CD4-positive, alpha-beta T cell treated with Interleukin-4 for 1 hour (primary cell): Measurements from ENCODE around the gene HS3ST6.
"Not testable (repeated sequence)": the region's sequence is repeated elsewhere in the genome, so short reads cannot be mapped to it uniquely, and the experiment has no call there.

ENCODE experiments used
- DNase-seq, 2 donors: peaks; one replicate each; pipeline ENCODE4 v3.0.0-alpha.2; 2020 to 2022

Gene HS3ST6

DNA sequence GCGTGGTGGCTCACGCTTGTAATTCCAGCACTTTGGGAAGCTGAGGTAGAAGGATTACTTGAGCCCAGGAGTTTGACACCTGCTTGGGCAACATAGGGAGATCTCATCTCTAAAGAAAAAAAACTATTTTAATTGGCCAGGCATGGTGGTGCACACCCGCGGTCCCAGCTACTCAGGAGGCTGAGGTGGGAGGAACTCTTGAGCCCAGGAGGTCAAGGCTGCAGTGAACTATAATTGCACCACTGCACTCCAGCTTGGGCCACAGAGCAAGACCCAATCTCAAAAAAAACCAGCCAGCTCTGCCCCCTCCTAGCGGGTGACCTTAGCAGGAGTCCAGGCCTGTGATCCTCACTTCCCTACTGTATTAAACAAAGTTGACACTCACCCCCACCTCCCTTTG lies 5.9 kb upstream of the HS3ST6 start:
- DNase-seq: no peak

DNA sequence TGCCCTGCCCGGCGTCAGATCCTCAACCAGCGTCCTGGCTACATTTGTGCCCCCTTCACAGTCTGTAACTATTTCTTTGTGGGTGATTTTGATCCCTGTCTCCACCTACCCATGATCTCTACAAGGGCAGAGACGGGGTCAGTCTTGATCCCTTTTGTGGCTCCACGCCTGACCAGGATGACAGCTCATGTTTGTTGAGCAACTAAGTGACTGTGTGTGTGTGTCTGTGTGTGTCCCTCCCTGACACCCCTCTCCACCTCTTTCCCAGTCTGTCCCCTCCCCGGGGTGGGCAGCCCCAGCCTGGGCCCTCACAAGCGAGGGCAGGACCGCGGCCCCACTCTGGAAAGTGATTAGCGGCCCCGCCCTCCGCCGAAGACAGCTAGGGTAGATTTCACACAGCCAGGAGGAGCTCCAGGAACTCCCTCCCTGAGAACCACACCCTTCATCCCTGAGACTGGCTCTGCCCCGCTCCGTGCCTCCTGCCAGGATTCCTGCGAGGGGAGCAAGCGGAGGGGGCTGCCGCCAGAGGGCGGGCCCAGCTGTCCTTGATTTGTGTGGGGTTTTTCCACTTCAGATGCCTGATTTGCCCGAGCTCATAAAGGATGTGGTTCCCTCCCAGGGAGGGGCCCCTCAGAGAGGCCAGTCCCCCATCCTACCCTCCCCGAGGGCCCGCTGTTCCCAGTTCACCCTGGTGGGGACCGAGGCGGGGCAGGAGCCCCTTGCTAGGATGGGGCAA lies 5.3 kb upstream of the HS3ST6 start:
- no peak for DNase-seq

DNA sequence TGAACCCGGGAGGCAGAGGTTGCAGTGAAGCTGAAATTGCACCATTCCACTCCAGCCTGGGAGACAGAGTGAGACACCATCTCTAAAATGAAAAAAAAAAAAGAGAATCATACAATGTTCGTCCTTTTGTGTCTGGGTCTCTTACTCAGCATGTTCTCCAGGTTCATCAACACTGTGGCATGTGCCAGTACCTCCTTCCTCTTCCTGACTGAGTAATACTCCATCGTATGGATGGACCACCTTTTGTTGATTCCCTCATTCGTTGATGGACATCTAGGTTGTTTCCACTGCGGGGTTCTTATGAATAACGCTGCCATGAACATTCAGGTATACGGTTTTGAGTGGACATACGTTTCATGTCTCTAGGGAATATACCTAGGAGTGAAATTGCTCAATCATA lies 4.1 kb upstream of the HS3ST6 start:
- no peak for DNase-seq

DNA sequence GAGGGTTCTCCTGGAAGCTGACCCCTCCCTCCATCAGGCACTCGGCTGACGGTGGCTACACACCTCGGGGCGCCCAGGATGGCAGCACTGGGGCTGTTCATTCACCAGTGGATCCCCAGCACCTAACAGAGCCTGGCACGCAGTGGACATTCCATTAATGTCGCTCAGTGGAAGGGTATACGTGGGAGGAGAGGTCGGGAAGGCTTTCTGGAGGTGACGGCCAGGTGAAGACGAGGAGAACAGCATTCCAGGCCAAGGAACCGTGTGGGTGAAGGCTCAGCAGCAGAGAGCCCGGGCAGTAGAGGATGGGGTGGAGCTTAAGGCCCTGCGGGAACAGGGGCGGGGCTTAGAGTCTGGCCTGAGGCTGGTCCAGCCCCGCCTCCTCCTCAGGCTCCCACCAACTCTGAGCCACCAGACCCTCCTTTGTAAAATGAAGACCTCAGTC lies 2.5 kb upstream of the HS3ST6 start:
- no peak for DNase-seq

DNA sequence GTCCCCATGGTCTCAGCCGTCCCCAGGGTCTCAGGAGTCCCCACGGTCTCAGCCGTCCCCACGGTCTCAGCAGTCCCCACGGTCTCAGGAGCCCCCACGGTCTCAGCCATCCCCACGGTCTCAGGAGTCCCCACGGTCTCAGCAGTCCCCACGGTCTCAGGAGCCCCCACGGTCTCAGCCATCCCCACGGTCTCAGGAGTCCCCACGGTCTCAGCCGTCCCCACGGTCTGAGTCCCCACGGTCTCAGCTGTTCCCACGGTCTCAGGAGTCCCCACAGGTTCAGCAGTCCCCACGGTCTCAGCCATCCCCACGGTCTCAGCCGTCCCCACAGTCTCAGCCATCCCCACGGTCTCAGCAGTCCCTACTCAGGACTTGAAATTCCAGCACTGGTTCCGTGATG lies 1.9 kb upstream of the HS3ST6 start:
- DNase-seq: not testable (repeated sequence)

DNA sequence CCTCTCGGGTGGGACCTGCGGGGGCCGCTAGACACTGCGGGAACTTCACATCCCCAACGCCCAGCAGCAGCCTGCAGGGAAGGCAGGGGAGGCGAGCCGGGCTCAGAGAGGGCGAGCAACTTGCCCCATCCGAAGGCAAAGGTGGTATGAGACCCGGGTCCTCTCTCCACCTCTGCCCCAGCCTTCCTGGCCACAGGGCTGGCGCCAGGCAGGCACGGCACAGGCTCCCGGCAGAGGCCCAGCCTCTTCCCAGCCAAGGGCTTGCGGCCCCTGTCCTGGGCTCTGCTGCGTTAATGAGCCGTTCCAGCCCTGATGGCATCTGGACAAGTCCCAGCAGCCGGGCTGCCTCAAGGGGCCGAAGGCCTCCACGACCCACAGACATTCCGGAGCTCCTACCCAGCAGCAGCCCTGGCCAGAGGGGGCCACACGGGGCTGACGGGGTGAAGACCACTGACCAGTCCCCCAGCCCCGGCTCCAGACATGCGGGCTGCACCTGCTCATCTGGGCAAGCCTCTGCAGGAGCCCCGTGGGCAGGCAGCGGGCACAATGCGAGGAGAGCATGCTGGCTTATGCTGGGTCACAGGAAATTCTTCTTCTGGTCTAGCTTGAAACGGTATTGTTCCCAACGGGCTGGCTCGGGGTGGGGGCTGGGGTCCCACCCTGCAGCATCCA lies 1.2 kb upstream of the HS3ST6 start:
- no peak for DNase-seq

DNA sequence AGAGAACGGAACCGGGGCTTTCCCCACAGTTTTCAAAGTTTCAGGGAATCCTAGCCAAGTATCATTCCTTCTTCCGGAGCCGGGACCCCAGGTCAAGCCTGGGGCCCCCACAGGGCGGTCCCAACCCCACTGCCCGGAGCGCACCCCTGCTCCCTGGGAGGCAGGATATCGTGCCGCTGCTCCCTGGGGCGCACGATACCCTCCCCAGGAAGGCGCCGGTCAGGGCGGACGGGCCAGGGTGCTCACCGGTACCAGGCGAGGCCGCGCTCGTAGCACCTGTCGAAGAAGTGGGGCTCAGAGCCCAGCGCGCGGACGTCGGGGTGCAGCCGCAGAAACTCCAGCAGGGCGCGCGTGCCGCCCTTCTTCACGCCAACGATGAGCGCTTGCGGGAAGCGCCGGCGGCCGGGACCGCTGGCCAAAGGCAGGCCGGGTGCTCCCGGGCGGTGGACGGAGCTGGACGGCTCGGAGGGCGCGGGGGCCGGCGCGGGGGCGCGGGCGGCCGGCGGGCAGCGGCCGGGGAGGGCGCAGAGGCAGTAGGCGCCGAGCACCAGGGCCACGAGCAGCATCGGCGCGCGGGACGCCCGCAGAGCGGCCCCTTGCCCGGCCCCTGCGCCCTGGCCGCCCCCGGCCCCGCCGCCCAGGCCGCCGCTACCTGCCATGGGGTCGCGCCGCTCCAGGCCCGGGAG lies 407 bp downstream of the HS3ST6 start:
- DNase-seq: no peak

DNA sequence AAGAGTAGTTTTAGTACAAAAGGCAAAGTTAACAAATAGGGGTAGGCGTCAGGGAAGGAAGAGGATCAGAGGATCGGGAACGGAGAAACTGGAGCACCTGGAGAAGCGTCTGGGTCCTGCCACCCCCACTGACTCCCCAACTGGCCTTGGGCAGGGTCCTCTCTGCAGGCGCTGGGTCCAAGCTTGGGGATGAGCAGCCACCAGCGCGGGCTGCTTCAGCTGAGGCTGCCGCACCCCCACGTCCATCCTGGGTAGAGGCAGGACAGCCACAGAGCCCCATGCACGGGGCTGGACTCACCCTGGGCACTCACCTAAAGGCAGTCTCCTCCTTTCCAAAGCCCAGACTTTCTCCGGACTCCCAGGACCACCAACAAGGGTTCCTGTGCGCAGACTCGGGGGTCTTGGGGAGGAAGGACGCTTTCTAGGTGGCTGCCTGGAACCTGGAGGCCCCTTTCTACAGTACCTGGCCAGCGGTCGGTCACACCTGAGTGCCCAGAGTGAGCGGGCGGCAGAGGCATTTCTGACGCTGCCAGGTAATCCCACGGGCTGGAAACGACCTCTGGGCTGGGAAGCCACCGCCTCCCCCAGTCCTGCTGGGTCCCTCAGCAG lies 1.1 kb downstream of the HS3ST6 start:
- no peak for DNase-seq

DNA sequence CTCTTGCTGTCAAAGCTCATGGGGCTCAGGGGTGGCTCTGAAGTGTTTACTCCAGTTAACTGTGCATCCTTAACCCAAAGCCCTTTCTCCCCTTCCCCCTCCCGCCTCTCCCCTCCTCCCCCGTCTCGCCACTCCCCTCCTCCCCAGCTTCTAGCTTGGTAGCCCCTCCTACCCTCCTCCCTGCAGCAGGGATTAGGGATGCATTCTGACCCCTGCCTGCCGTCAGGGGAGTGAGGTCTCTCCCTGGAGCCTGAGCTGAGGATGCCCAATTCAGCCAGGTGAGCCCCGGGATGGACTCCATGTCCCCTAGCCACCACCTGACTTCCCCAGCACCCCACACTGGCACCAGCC lies 1.6 kb downstream of the HS3ST6 start:
- no peak for DNase-seq

DNA sequence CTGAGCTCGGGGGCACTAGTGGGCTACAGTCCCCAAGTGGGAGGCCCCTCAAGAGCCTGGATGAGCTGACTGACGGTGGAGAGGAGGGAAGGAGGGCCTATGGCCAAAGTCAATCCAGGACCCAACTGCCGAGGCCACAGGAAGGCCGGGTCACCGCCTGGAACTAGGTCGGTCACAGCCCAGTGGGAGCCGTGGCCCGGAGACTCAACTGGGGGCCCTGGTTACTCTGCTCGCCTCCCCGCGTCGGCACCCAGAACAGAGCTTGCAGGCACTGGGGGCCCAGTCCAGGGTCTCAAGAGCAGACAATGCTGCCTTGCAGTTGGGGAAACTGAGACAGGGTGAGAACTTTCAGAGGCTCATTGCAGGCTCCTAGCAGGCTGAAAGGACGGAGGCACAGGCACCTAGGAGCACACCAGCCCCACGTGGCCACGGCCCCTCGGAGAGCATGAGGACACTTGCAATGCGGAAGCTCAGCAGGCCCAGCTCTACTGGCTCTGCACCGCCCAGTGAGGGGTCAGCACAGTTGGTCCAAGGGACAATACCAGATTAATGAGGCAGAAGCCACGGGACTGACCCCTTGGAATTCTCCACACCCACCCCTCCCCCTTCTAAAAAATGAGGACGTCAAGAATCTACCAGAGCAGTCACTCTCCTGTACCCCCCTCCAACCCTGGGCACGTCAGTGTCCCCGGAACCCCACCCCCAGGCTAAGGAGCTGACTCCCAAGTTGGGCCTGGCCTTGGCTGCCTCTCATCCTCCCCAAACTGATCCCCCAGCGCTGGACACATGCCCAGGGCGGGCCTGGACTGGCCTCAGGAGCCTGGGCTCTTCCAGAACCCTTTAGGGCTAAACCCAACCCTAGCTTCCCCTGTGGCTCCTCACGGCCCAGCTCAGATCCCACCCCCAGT lies 2.2 kb downstream of the HS3ST6 start:
- no peak for DNase-seq

DNA sequence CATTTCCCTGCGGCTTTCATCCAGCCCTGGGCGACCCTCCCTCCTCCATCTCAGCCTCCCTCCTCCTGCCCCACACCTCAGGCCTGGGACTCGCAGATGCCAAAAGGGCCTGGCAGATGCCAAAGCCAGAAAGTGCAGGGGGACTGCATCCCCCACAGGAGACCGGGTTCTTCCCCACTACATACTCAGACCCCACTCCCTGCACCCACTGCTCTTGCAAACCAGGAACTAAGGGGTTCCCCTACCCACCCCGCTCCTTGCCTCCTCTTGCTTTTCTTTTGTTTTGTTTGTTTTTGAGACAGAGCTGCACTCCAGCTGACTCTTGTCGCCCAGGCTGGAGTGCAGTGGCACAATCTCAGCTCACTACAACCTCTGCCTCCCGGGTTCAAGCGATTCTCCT lies 3.2 kb downstream of the HS3ST6 start:
- DNase-seq: no peak

DNA sequence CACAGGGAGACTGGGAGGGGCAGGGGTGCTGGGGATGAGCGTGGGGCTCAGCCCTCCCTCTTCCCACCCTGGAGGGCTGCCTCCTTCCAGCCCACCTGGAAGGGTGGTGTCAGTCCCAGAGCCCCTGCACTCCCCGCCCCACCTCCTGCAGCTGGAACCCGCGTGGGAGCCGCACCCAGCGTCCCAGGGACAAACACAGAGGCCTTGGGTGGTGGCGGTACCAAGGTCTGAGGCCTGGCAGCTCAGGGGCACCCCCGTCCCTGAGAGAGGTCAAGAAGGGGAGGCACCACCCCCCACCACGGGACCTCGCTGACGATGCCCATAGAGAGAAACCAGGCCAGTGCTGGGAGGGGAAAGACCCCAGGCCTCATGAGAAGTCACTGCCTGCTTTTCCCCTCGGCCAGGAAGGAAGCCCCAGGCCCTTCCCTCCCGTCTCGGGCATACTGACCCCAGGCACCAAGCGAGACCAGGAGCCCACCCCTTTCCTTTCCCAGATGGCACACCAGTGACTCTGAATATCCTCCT lies 4.1 kb downstream of the HS3ST6 start:
- DNase-seq: no peak

DNA sequence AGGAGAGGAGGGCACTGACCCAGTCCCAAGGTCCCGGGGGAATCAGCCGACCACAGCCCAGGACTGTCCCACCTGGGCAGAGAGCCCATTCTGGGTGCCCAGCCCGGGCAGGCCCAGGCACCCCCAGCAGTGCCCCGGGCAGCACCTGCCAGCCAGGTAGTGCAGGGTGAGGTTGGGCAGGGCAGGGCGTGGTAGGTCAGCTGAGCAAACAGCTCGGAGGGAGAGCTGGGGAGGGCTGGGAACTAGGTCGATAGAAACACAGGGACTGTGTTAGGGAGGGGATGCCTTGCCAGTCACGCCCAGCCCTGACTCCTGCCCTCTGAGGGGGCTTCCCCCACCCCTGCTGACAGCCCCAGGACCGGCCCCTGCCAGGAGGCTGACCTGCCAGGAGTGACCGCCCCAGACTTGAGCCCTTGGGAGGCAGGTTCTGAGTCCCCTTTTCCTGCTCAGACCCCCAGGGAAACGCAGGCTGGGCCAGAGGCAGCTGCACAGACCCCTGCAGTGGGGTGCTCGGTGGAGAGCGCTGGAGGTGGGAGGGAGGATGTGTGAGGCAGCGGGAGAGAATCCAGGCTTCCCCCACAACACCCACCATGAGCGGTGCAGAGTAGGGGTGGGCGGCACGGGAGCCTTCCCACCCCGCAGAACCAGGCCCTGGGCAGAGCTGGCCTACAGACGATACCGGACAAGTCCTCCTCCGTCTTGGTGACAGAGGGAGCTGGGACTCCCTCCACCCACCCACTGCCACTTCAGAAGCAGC lies 4.7 kb downstream of the HS3ST6 start:
- no peak for DNase-seq

DNA sequence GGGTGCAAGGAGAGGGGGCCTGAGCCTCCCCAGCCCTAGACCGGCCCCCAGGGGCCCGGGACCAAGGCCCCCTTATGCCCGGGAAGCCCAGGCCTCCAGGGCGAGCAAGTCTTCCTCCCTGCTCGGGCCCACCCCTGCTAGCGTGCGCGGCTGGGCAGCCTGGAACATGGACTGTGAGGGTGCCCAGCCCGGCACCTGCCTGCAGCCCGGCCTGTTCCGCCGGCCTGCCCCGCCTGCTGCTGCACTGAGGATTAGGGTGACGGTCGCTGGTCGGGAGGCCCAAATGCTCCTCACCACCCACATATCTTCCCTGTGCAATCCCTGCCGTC lies 6.0 kb downstream of the HS3ST6 start:
- no peak for DNase-seq

DNA sequence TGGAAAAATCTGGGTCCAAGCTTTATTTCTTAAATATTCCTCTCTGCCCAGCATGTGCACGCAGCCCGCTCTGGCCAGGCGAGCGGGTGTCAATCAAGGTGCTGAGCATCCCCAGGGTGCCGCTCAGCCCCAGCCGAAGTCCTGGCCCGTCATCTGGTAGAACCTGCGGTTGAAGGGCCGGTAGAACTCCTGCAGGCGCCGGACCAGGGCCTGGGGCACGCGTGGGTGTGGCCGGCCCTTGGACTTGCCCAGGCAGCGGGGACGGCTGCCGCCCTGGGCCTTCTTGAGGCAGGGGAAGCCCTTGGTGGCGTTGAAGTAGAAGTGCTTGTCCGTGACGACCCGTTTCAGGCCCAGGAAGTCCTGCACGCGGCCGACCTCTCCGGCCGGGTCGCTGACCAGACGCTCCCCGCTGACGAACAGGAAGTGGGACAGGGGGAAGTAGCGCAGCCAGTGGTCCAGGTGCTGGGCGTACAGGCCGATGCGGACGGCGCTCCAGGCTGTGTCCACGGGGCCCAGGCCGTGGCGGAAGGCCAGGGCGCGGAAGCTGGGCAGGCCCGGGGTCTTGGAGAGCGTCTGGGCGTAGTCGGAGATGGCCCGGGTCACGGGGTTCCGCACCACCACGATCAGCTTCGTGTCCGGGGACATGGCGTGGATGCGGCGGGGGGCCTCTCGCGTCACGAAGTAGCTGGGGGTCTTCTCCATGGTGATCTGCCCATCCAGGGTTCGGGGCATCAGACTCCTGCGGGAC lies 6.6 kb downstream of the HS3ST6 start:
- no peak for DNase-seq

DNA sequence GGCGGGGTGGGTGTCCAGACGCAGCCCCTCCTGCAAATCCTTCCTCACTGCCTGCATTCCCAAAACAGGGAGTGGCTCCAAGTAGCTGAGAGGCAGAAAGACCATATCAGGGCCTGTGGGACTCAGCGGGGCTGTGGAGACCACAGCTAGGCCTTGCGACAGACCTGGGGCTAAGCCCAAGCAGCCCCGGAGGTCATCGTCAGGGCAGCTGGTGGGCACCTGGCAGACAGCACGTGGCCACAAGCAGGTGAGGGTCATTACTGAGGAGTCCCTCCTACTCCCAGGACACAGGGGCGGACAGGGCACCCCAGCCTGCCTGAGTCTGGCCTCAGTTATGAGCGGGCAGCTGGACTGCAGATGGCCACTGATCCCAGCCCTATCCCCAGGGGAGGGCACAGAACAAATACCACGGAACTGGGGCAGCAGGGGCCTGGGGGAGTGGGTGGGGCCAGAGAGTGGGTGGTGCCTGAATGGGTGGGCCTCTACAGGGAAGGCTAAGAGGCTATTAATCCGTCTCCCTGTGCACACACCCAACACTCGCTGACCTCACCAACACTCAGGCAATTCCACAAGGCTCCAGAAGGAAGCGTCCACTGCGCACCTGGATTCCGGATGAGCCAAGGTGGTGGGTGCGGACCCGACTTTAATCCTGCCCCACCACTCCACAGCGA lies 8.5 kb downstream of the HS3ST6 start:
- no peak for DNase-seq

DNA sequence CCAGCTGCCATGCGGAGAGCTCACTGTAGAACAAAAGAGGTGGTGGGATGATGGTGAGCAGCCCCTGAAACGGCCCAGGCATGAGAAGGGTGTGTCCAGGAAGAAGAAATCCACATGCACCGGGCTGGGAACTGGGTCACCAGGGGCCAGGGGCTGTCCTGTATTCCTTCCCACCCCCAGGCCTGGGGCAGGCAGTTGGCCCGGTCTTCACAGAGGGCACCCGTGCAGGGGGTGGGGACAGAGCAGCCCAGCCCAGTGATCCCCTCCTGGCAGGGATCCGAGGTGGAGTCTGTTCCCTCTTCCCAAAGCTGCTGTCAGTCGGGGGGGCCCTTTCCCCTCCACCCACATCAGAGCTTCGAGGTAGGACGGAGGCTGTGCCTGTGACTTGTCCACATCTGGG lies 9.2 kb downstream of the HS3ST6 start:
- DNase-seq: no peak

DNA sequence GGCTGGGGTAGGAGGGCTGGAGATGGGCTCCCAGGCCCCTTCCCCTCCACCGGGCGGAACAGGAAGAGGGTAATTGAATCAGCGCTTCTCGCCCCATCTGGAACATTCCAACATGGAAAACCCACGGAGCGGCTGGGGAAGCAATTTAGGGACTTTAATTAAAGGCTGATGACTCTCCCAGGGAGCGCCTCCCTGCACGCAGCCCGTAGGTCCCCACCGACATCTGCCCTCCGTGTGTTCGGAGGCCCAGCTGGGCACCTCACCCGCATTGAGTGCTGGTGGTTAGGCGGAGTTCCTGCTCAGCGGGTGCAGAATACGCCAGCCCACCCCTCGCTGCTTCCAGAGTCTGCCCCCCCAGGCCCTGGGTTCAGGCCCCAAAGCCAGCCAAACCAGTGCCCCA lies 10.0 kb downstream of the HS3ST6 start:
- no peak for DNase-seq

DNA sequence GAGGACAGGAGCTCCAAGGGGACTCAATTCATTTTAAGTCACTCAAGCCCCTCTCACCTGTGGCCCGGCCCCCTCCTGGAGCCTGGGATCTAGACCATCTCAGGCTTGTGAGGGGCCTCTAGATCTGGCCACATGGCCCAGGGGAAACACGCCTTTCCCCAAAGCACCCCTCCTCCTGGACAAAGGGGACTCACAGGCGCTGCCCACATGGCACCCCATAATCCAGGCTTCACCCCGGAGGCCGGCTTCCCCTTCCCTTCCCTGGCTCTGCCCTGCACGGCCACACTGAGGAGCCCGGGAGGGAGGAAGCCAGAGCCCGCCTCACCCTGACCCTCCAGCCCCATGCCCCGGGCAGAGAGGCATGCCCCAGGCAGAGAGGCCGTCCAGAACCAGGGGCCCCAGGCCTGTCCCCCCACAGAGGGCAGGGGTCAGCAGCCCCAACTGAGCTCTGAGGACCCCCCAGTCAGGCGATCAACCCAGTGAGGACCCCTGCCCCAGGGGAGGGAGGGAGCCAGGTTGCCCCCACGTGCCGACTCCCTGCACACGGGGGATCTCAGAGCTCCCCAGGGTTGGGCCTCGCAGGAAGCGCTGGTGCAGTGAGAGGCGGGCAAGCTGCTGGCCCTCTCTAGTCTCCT lies 10.9 kb downstream of the HS3ST6 start:
- no peak for DNase-seq

DNA sequence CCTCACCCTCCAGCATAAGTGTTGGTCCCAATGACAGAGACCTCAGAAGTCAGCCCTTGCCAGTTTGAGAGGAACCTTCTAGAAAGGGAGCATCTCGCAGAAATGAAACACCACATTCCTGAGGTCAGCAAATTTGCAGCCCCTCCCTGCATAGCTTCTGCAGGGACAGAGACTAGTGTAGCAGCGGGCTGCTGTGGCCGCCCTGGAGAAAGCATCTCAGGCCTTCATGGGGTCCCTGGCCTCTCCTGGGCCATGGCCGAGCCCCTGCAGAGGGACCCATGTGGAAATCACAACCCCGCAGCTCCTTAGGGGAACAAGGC lies 11.4 kb downstream of the HS3ST6 start:
- no peak for DNase-seq
